ENCODE results near the gene SMARCC2. TPM values are rescaled to one million over a fixed set of nuclear protein-coding genes. Genes with fewer than 3 reads are reported as not detected.
"Not testable (repeated sequence)": the region's sequence is repeated elsewhere in the genome, so short reads cannot be mapped to it uniquely, and the experiment has no call there.

Gene SMARCC2
- total RNA-seq, 1 donor from 2014 or later = 147 TPM

DNA sequence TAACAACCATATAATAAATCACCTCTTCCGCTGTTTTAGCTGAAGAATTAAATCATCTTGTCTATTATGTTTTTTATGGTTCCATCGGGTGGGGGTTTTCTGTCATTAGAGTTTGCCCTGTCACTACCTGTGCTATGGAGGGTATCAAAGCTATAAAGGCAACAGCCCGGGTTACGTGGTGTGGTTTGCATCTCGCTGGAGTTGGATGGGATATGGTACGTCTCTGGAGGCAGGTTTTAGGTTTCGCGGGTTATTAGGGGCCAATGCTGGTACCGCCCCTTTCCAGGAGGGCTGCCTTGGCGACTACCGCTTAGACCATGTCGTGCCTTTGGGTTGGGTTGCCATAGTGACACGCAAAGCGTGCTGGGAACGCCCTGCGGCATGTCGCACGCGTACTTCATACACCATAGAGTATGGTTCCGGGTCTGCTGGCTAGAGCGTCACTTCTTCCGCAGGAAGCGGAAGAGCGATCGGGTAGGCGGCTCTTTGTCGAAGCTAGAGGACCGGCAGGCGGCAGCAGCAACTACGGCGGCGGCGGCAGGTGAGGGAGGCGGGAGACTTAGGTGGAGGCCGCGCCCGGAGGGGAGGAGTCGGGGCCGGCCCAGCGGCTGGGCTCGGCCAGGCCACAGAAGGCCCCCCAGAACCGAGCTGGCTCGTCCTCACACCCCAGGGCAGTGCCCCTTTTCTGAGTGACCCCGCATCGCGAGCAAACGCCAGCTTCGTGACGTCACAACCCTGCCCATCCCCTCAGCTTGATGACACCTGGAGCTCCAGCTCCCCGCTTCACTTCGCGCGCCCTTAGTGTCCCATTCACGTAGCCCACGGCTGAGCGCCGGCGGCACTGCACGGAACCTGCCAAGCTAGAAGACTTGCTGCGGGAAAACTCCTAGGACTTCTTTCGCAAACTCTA, 71.2 kb downstream of the SMARCC2 start, which contains the start of gene ZC3H10:
Gene ZC3H10 (plus strand): TSS at position 489 of the 910 bp plus-strand sequence. CDS start 2,297 bp downstream, outside the sequence.
- Mint-ChIP-seq H3K4me1 (ENCODE audit: unreplicated experiment) (peaks cover 15% of the 10 kb centered on the region), H3K36me3 (peaks cover 27% of the 10 kb centered on the region), H3K9me3 (no peaks in the 10 kb centered on the region), H3K27ac (peak within 1 kb of the TSS; percentile 98), H3K4me3 (peak within 1 kb of the TSS; percentile 99), H3K27me3 (peaks cover 4% of the 10 kb centered on the region)
- TF ChIP-seq, protein P1, sequence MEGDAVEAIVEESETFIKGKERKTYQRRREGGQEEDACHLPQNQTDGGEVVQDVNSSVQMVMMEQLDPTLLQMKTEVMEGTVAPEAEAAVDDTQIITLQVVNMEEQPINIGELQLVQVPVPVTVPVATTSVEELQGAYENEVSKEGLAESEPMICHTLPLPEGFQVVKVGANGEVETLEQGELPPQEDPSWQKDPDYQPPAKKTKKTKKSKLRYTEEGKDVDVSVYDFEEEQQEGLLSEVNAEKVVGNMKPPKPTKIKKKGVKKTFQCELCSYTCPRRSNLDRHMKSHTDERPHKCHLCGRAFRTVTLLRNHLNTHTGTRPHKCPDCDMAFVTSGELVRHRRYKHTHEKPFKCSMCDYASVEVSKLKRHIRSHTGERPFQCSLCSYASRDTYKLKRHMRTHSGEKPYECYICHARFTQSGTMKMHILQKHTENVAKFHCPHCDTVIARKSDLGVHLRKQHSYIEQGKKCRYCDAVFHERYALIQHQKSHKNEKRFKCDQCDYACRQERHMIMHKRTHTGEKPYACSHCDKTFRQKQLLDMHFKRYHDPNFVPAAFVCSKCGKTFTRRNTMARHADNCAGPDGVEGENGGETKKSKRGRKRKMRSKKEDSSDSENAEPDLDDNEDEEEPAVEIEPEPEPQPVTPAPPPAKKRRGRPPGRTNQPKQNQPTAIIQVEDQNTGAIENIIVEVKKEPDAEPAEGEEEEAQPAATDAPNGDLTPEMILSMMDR (conservative IDR thresholded peaks at IDR 0.05) = peak; percentile 60
- DNase-seq (ENCODE audit: extremely low spot score, unreplicated experiment) = peak; percentile 98

DNA sequence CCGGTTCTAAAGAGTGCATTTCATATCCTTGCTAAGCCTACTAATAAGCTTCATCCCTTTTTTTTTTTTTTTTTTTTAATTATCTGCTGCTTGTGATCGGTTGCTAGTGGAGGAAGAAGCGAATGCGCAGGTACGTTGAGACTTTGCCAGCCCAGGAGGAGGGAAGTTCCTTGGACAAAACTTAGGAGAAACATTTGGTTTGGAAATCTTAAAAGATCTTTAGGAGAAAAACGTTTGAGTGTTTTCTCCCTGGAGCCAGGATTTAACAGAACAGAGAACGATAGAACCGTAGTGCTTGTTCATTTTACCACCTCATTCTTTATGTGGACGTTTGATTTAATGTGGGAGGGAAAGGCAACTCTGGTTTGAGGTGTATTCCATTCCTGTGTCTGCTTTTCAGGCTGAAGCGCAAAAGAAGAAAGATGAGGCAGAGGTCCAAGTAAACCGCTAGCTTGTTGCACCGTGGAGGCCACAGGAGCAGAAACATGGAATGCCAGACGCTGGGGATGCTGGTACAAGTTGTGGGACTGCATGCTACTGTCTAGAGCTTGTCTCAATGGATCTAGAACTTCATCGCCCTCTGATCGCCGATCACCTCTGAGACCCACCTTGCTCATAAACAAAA, 72.1 kb downstream of the SMARCC2 start:
- H3K27ac Mint-ChIP-seq = peak overlapping the region; percentile 98
- H3K9me3 Mint-ChIP-seq; DNase-seq (ENCODE audit: extremely low spot score, unreplicated experiment); H3K27me3 Mint-ChIP-seq: not testable (repeated sequence)
- peak overlapping the region; percentile 99 for H3K4me3 Mint-ChIP-seq
- H3K36me3 Mint-ChIP-seq = peaks cover 29% of the 10 kb centered on the region
- H3K4me1 Mint-ChIP-seq (ENCODE audit: unreplicated experiment) = peaks cover 15% of the 10 kb centered on the region

DNA sequence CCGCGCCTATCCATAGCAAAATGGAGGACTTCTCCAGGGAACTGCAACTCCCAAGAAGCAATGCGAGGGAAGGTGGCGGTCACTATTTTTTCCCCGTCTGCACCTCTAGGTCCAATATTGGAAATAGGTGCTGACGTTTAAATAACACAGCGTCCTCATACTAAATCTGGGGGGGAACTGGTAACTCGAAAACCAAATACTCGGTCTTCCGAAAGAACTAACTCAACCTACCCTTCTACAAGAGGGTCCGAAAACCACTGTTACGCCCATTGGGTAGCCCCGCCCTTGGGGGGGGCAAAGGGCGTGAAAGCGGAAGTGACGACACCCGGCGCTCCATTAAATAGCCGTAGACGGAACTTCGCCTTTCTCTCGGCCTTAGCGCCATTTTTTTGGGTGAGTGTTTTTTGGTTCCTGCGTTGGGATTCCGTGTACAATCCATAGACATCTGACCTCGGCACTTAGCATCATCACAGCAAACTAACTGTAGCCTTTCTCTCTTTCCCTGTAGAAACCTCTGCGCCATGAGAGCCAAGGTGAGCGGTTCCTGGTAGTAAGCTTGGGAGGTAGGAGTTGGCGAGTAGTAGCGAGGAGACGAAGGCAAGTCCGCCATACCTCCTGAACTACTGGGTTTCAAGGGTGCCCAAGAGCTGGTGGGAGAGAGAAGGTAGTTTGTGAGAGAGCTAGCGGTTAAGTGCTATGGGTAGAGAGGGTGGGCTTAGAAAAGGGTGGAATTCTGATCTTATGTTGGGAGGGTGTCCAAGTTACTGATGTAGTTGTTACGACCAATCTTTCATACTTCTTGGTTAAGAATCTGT, 72.8 kb downstream of the SMARCC2 start, which contains the start of gene RPL41:
Gene RPL41 (plus strand): TSS at position 367 of the 815 bp plus-strand sequence.
- Mint-ChIP-seq H3K4me1 (ENCODE audit: unreplicated experiment) (peaks cover 15% of the 10 kb centered on the region), H3K27ac (peak within 1 kb of the TSS; percentile 98), H3K27me3 (peaks cover 4% of the 10 kb centered on the region), H3K36me3 (peaks cover 31% of the 10 kb centered on the region), H3K4me3 (peak within 1 kb of the TSS; percentile 99), H3K9me3 (no peaks in the 10 kb centered on the region)
- TF ChIP-seq, protein P1 (conservative IDR thresholded peaks at IDR 0.05) = peak; percentile 6
- peak; percentile 93 for DNase-seq (ENCODE audit: extremely low spot score, unreplicated experiment)

DNA sequence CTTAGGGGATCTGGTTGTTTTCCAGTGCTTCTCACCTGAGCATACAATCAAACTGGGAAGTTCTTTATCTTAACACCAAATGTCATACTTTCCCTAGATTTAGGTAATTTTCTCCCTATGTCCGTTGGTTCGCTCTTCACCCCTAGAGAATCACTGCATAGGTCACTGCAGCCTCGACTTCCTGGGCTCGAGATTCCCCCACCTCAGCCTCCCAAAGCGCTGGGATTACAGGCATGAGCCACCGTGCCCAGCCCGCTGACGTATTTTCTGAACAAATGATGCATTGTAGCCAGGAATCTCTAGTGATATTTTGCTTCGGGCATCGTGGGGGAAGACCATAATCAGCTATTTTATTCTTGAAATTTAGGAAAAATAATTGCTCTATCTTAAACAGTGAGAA, 74.0 kb downstream of the SMARCC2 start:
- Mint-ChIP-seq H3K36me3 (peaks cover 41% of the 10 kb centered on the region), H3K27ac (peak overlapping the region; percentile 98)

DNA sequence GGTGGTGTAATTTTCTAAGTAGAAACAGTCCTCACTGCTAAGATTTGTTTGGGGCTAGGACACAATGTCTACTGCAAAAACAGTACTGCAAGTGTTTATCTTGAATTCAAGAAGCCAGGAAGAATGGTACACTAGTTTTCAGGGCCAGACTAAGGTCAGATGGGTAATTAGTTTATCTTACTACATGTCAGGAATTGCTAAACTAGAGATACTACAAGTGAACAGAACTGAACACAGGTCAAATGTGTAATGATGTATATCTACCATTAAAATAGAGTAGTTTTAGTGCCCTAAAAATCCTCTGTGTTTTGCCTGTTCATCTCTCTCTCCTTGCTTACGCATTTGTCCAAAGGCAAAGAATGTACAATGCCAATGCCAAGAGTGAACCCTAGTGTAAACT, 75.2 kb downstream of the SMARCC2 start:
- TF ChIP-seq, protein P1 (conservative IDR thresholded peaks at IDR 0.05) = no peak
- H3K27me3 Mint-ChIP-seq = peaks cover 4% of the 10 kb centered on the region
- peak overlapping the region; percentile 65 for H3K4me3 Mint-ChIP-seq
- peaks cover 8% of the 10 kb centered on the region for H3K4me1 Mint-ChIP-seq (ENCODE audit: unreplicated experiment)
- peak overlapping the region; percentile 63 for H3K27ac Mint-ChIP-seq
- no peaks in the 10 kb centered on the region for H3K9me3 Mint-ChIP-seq
- peaks cover 43% of the 10 kb centered on the region for H3K36me3 Mint-ChIP-seq
- DNase-seq (ENCODE audit: extremely low spot score, unreplicated experiment) = no peak

More for the DNA sequence above, 74.0 kb downstream of the SMARCC2 start:
- peaks cover 4% of the 10 kb centered on the region for H3K27me3 Mint-ChIP-seq
- peak overlapping the region; percentile 99 for H3K4me3 Mint-ChIP-seq
- no peaks in the 10 kb centered on the region for H3K9me3 Mint-ChIP-seq
- no peak for DNase-seq (ENCODE audit: extremely low spot score, unreplicated experiment)
- H3K4me1 Mint-ChIP-seq (ENCODE audit: unreplicated experiment) = peaks cover 15% of the 10 kb centered on the region
- TF ChIP-seq, protein P1 (conservative IDR thresholded peaks at IDR 0.05) = no peak

Other genes with a start within 250 kb of the SMARCC2 start
- gene PMEL, start 223.4 kb downstream of the SMARCC2 start, total RNA-seq (ENCODE audit: low replicate concordance) = 1.4 and 136 TPM in 2 replicates
- 52.8 and 82.8 TPM in 2 replicates for gene CDK2, start 222.7 kb downstream of the SMARCC2 start, total RNA-seq (ENCODE audit: low replicate concordance)
- gene RAB5B, start 215.4 kb downstream of the SMARCC2 start, total RNA-seq (ENCODE audit: low replicate concordance) = 105 and 131 TPM in 2 replicates
- 28.4 and 34.6 TPM in 2 replicates for gene SUOX, start 192.2 kb downstream of the SMARCC2 start, total RNA-seq (ENCODE audit: low replicate concordance)
- gene IKZF4, start 168.4 kb downstream of the SMARCC2 start, total RNA-seq (ENCODE audit: low replicate concordance) = 6.1 and 21.0 TPM in 2 replicates
- gene RPS26, start 147.6 kb downstream of the SMARCC2 start, total RNA-seq (ENCODE audit: low replicate concordance) = 20.2 and 38.7 TPM in 2 replicates
- 76.5 and 176 TPM in 2 replicates for gene ERBB3, start 109.3 kb downstream of the SMARCC2 start, total RNA-seq (ENCODE audit: low replicate concordance)
- 115 and 141 TPM in 2 replicates for gene PA2G4, start 84.9 kb downstream of the SMARCC2 start, total RNA-seq (ENCODE audit: low replicate concordance)
- 4,566 and 4,714 TPM in 2 replicates for gene RPL41, start 72.8 kb downstream of the SMARCC2 start, total RNA-seq (ENCODE audit: low replicate concordance)
- 11.6 and 12.1 TPM in 2 replicates for gene ZC3H10, start 71.2 kb downstream of the SMARCC2 start, total RNA-seq (ENCODE audit: low replicate concordance)
- 81.4 and 96.3 TPM in 2 replicates for gene ESYT1, start 61.2 kb downstream of the SMARCC2 start, total RNA-seq (ENCODE audit: low replicate concordance)
- gene MYL6B, start 36.9 kb downstream of the SMARCC2 start, total RNA-seq (ENCODE audit: low replicate concordance) = 66.2 and 161 TPM in 2 replicates
- gene MYL6, start 31.1 kb downstream of the SMARCC2 start, total RNA-seq (ENCODE audit: low replicate concordance) = 1,223 and 1,943 TPM in 2 replicates
- gene RNF41, start 32.4 kb upstream of the SMARCC2 start, total RNA-seq (ENCODE audit: low replicate concordance) = 33.7 and 37.7 TPM in 2 replicates
- gene NABP2, start 34.9 kb upstream of the SMARCC2 start, total RNA-seq (ENCODE audit: low replicate concordance) = 37.5 and 40.0 TPM in 2 replicates
- gene SLC39A5, start 40.6 kb upstream of the SMARCC2 start, total RNA-seq (ENCODE audit: low replicate concordance) = 23.0 and 37.7 TPM in 2 replicates
- gene ANKRD52, start 68.9 kb upstream of the SMARCC2 start, total RNA-seq (ENCODE audit: low replicate concordance) = 52.9 and 56.1 TPM in 2 replicates
- gene COQ10A, start 77.5 kb upstream of the SMARCC2 start, total RNA-seq (ENCODE audit: low replicate concordance) = 21.3 and 26.4 TPM in 2 replicates
- 278 and 290 TPM in 2 replicates for gene CS, start 110.8 kb upstream of the SMARCC2 start, total RNA-seq (ENCODE audit: low replicate concordance)
- gene CNPY2, start 126.5 kb upstream of the SMARCC2 start, total RNA-seq (ENCODE audit: low replicate concordance) = 194 and 217 TPM in 2 replicates
- gene PAN2, start 144.5 kb upstream of the SMARCC2 start, total RNA-seq (ENCODE audit: low replicate concordance) = 58.3 and 77.5 TPM in 2 replicates
- 0.48 and 1.3 TPM in 2 replicates for gene IL23A, start 149.4 kb upstream of the SMARCC2 start, total RNA-seq (ENCODE audit: low replicate concordance)
- 132 and 139 TPM in 2 replicates for gene STAT2, start 170.6 kb upstream of the SMARCC2 start, total RNA-seq (ENCODE audit: low replicate concordance)
- not detected in 2 replicates for gene APOF, start 173.4 kb upstream of the SMARCC2 start, total RNA-seq (ENCODE audit: low replicate concordance)

All from type B pancreatic cell (in vitro differentiated cells).